Small intestine (tissue), 7 donors: ENCODE measurements around the gene ELOA. TPM values are rescaled to one million over a fixed set of nuclear protein-coding genes. Genes with fewer than 3 reads are reported as not detected.
A peak's percentile ranks its signal among the peaks of the same experiment; 100 is the strongest.

Experiments used
- DNase-seq, 2 donors: peaks; one replicate each; pipeline versions ENCODE4 v3.0.0 to v3.0.0-alpha.2; 2013
- FAIRE-seq: peaks from 2 replicates; lab custom pipeline; 2012; peaks lifted over from hg19 to GRCh38; lab: Jason Lieb, UNC
- H3K27ac ChIP-seq, 3 donors: one replicate each; pipeline ENCODE4 v1.5.1; 2013; ENCODE audit warnings: low read length in 2 of 3, mild to moderate bottlenecking in 2 of 3, control low read depth in 1 of 3, inconsistent platforms in 1 of 3, low read depth in 1 of 3, moderate library complexity in 1 of 3
- H3K27me3 ChIP-seq, 3 donors: one replicate each; pipeline ENCODE4 v1.6.1; 2013; ENCODE audit warnings: low read length in 3 of 3, inconsistent platforms in 1 of 3; ENCODE audit not compliant: control insufficient read depth in 3 of 3, insufficient read depth in 3 of 3
- H3K36me3 ChIP-seq, 3 donors: one replicate each; pipeline ENCODE4 v1.6.1; 2013; ENCODE audit warnings: low read length in 3 of 3, inconsistent platforms in 1 of 3, low read depth in 1 of 3, mild to moderate bottlenecking in 1 of 3, moderate library complexity in 1 of 3; ENCODE audit not compliant: control insufficient read depth in 3 of 3, insufficient read depth in 2 of 3
- H3K4me1 ChIP-seq, 3 donors: one replicate each; pipeline ENCODE4 v1.6.1; 2013; ENCODE audit warnings: low read length in 2 of 3, inconsistent platforms in 1 of 3, low read depth in 1 of 3, mild to moderate bottlenecking in 1 of 3, moderate library complexity in 1 of 3; ENCODE audit not compliant: control insufficient read depth in 3 of 3, insufficient read depth in 2 of 3
- H3K4me3 ChIP-seq, 3 donors: one replicate each; pipeline ENCODE4 v1.5.1; 2013; ENCODE audit warnings: low read length in 3 of 3, control low read depth in 1 of 3, inconsistent platforms in 1 of 3, low read depth in 1 of 3, mild to moderate bottlenecking in 1 of 3, moderate library complexity in 1 of 3
- H3K9me3 ChIP-seq, 2 donors: one replicate each; pipeline ENCODE4 v1.6.1; 2013; ENCODE audit warnings: low read depth in 1 of 2, low read length in 1 of 2; ENCODE audit not compliant: control insufficient read depth in 2 of 2, insufficient read depth in 1 of 2
- WGBS, 3 donors: extraction: QIAGEN DNeasy Blood & Tissue Kit; methylation state at CpG; one replicate each; pipeline ENCODE4 v1.1.7; 2013; 5-methylcytosine and 5-hydroxymethylcytosine counted together
- polyA plus RNA-seq, 4 donors: library from polyadenylated mRNA; stranded (reverse) in 3 of 4; unstranded in 1 of 4; fragments of 200-250 nt in 3 of 4; fragments of 120-200 nt in 1 of 4; gene quantifications; one replicate each; pipeline versions ENCODE4 v1.2.1 to v1.2.3, GENCODE V29; 2013
- donor health status: healthy with polysubstance abuse.
- donor health status: control.
- donor health status: control.
- donor health status: Bipolar disorder and iron deficiency.
- donor health status: healthy.

Gene ELOA
- polyA plus RNA-seq, 4 donors: 8.4 to 25.2 (median 11.7) TPM

DNA sequence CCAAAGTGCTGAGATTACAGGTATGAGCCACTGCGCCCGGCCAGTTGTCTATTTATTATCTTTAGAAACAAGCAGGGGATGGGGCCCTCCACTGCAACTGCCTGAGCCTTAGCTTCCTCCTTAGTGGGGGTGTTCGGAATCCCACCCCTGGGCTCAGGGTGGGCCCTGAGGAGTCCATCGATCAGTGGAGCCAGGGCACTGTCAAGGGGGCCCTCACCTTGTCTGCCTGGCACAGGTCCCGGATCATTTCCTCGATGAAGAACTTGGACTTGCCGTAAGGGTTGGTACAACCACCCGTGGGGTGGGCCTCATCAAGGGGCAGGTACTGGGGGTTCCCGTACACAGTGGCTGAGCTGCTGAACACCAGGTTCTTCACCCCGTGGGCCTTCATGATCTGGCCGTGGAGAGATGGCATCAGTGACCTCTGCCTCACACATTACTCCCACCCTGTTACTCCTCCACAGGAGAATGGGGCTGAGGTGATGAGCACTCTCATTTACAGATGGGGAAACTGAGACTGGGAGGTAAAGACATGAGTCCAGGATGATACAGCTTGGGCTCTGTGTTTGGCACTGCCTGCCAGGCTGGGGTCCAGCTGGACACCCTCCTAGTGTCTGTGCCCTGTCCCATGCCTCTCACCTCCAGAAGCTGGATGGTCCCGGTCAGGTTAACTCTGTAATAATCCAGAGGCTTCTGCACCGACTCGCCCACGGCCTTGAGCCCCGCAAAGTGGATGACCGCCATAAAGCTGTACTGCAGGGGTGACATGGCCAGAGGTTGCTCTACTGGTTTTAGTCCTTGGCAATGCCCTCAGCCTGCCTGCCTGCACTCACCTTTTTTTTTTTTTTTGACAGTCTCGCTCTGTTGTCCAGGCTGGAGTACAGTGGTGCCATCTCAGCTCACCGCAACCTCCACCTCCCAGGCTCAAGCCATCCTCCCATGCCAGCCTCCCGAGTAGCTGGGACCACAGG, 54.5 kb downstream of the ELOA start:
- peaks cover 8 to 77% (median 9%) of the 10 kb centered on the region in 3 donors for H3K36me3 ChIP-seq
- no peaks in the 10 kb centered on the region for H3K27me3 ChIP-seq
- WGBS, 3 donors: 72 to 86% (median 80%) methylated on average over 19 to 20 of the region's 20 CpGs
- peak overlapping the region in 2 of 3 donors; percentile 17 to 25 for H3K27ac ChIP-seq
- FAIRE-seq (no peak), DNase-seq (no peak)
- no peaks in the 10 kb centered on the region for H3K9me3 ChIP-seq
- peak overlapping the region in 1 of 3 donors; percentile 71 for H3K4me3 ChIP-seq
- H3K4me1 ChIP-seq: peaks cover 0 to 54% (median 0%) of the 10 kb centered on the region in 3 donors

DNA sequence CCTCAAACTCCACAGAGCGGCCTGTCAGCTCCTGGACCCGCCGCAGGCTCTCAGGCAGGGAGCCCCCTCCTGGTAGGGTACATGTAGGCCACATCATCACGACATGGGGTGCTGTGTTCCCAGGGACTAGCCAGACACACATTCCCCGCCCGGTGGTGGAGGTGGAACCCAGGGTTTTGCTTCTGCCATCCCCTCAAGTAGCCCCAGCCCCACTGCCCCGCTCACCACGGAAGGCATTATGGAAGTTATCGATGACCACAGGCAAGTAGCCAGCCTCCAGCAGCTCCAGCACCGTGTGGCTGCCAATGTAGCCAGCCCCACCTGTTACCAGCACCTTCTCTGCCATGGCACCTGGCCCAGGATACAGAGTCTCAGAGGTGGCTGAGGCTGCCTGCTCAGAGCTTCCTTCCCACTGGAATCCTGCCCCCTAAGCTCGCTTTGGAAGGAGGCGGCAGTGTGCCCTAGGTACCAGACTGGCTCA, 55.4 kb downstream of the ELOA start:
- Histone ChIP-seq H3K27me3 (no peaks in the 10 kb centered on the region), H3K36me3 (peaks cover 5 to 76% (median 9%) of the 10 kb centered on the region in 3 donors), H3K4me1 (peaks cover 0 to 44% (median 0%) of the 10 kb centered on the region in 3 donors), H3K27ac (peak overlapping the region; percentile 71 to 100 (median 95)), H3K4me3 (peak overlapping the region in 2 of 3 donors; percentile 45 to 71), H3K9me3 (no peaks in the 10 kb centered on the region)
- FAIRE-seq (no peak), DNase-seq (no peak)
- WGBS, 3 donors: 70 to 83% (median 75%) methylated on average over 12 of the region's 12 CpGs

DNA sequence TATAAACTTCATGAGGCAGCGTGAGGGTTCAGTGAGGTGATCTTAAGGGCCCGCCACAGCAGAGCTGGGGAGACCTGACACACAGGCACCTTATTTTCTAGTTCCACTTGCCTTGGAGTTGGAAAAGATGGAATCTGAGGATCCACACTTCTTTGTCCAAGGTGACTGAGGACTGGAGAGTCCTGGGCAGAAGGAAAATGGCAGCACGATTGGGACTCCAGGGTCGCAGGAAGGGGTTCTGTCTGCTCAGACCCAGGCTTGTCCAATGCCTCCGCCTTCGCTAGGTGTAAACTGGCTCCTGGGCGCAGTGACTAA, 55.9 kb downstream of the ELOA start:
- Histone ChIP-seq H3K27me3 (no peaks in the 10 kb centered on the region), H3K4me1 (peaks cover 0 to 41% (median 0%) of the 10 kb centered on the region in 3 donors), H3K9me3 (no peaks in the 10 kb centered on the region), H3K4me3 (peak overlapping the region in 2 of 3 donors; percentile 45 to 71), H3K27ac (peak overlapping the region; percentile 71 to 100 (median 95)), H3K36me3 (peaks cover 3 to 76% (median 9%) of the 10 kb centered on the region in 3 donors)
- DNase-seq: no peak
- no peak for FAIRE-seq
- 43 to 61% (median 51%) methylated on average over 7 of the region's 7 CpGs for WGBS, 3 donors

- H3K27me3 ChIP-seq: no peaks in the 10 kb centered on the region
- 0 to 2% (median 2%) methylated on average over 46 to 48 of the region's 48 CpGs for WGBS, 3 donors
- no peak for FAIRE-seq
- peaks cover 0 to 74% (median 9%) of the 10 kb centered on the region in 3 donors for H3K36me3 ChIP-seq
- H3K4me3 ChIP-seq: peak overlapping the region; percentile 70 to 72 (median 71)
- DNase-seq: peak; percentile 93 to 95
- H3K9me3 ChIP-seq: no peaks in the 10 kb centered on the region
- peak overlapping the region; percentile 95 to 100 (median 99) for H3K27ac ChIP-seq
- peaks cover 0 to 35% (median 0%) of the 10 kb centered on the region in 3 donors for H3K4me1 ChIP-seq
Measured at GRCh38 chr1:23799570-23800399, 56.5 kb downstream of the ELOA start.

DNA sequence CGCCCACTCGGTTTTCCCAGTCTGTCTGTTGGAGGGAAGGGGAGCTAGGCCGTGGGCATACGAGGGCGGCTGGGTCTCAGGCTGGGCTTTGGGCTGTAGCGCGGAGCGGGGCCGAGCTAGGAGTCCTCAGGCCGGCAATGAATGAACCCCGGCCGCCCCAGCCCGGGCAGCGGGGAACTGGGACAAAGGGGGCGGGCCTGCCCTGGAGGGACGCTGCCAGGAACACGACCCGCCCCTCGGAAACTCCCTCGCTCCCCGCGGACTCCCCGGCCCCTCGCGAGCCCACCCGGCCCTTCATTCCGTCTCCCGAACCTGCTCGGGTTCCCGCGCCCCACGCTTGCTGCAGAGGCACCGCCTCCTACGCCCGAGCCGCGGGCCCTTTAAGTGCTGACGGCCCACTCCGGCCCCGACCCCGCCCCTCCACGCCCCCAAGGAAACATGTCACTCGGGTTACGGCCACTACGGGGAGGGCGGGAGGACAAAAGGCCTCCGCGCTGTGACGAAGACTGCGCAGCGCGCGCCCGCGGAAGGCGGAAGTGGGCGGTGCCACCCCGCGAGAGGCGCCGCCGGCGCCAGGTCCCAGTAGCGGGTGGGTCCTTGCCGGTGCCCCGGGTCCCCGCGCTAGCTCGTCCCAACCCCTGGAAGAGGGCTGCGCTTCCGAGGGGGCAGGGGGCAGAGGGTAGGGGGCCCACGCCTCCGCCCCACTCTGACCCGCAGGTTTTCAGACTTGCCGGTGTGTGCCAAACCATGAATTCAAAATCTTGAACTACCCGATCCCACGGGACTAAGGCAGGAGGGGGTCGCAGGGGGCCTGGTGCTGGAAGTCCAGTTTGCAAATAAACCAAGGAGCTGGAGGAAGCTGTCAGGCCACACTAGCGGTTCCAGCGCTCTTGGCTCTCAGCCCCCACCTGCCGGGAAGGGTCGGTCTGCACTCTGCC, 57.4 kb downstream of the ELOA start, which contains the start of gene GALE:
Gene GALE (minus strand): TSS at position 355 of the 938 bp plus-strand sequence. CDS start 1,747 bp downstream, outside the sequence.
- 0 to 1% (median 1%) methylated on average over 68 to 82 of the region's 82 CpGs for WGBS, 3 donors
- FAIRE-seq: no peak

DNA sequence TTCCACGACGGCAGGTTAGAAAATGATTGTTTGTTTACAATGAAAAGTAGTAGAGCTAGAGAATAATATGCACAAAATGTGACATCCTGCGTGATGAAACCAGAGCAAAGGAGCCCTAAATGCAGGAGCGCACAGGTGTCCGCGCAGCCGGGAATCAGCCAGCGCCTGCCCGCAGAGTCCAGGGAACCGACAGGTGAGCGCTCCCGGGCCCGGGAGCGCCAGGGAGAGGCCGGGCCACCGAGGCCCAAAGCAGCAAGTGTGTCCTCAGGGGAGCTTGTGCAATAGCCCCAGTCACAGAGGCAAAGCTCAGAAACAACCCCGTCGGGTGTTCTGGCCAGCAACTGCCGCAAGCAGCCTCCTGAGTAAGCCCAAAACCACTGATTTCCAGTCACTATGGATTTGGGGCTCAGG, 58.1 kb downstream of the ELOA start:
- peak overlapping the region; percentile 70 to 80 (median 71) for H3K4me3 ChIP-seq
- H3K36me3 ChIP-seq: peaks cover 0 to 73% (median under 1%) of the 10 kb centered on the region in 3 donors
- H3K9me3 ChIP-seq: no peaks in the 10 kb centered on the region
- H3K4me1 ChIP-seq: peaks cover 0 to 43% (median 0%) of the 10 kb centered on the region in 3 donors
- peak overlapping the region; percentile 80 to 94 (median 93) for H3K27ac ChIP-seq
- WGBS, 3 donors: 8 to 24% (median 13%) methylated on average over 19 of the region's 19 CpGs
- no peaks in the 10 kb centered on the region for H3K27me3 ChIP-seq
- DNase-seq: peak; percentile 62 to 71
- no peak for FAIRE-seq

More for the DNA sequence above, 57.4 kb downstream of the ELOA start, which contains the start of gene GALE:
- no peaks in the 10 kb centered on the region for H3K9me3 ChIP-seq
- H3K27me3 ChIP-seq: no peaks in the 10 kb centered on the region
- H3K36me3 ChIP-seq: peaks cover 0 to 74% (median 6%) of the 10 kb centered on the region in 3 donors
- H3K4me1 ChIP-seq: peaks cover 0 to 39% (median 0%) of the 10 kb centered on the region in 3 donors
- peak within 1 kb of the TSS; percentile 70 to 80 (median 71) for H3K4me3 ChIP-seq
- peak; percentile 97 to 100 for DNase-seq
- H3K27ac ChIP-seq: peak within 1 kb of the TSS; percentile 95 to 100 (median 99)

GRCh38 chr1:23801876-23802275, 58.6 kb downstream of the ELOA start:
- Histone ChIP-seq H3K36me3 (peaks cover 0 to 72% (median 0%) of the 10 kb centered on the region in 3 donors), H3K27ac (peak overlapping the region in 1 of 3 donors; percentile 93), H3K9me3 (no peaks in the 10 kb centered on the region), H3K27me3 (no peaks in the 10 kb centered on the region), H3K4me3 (no peak overlapping the region), H3K4me1 (peaks cover 0 to 38% (median 0%) of the 10 kb centered on the region in 3 donors)
- DNase-seq: no peak
- FAIRE-seq: no peak
- WGBS, 3 donors: 48 to 61% (median 55%) methylated on average over 10 of the region's 10 CpGs
